Lung (tissue), 12 donors: ENCODE data around the gene AGAP1. TPM values are rescaled to one million over a fixed set of nuclear protein-coding genes. Genes with fewer than 3 reads are reported as not detected.
A peak's percentile ranks its signal among the peaks of the same experiment; 100 is the strongest.

Experiments used
- ATAC-seq: fragments of 200-7000 bp; cut with Tn5 transposase; one replicate; pipeline ENCODE4 v1.9.1; 2020; ENCODE audit warnings: moderate number of reproducible peaks; ENCODE audit not compliant: insufficient read depth, low FRiP score
- DNase-seq, 3 donors: peaks; one replicate each; pipeline ENCODE4 v3.0.0-alpha.2; 2013 to 2017
- H3K27ac ChIP-seq, 2 donors: one replicate each; pipeline ENCODE4 v1.5.1; 2013; ENCODE audit warnings: mild to moderate bottlenecking in 2 of 2, moderate library complexity in 2 of 2, control low read depth in 1 of 2, inconsistent platforms in 1 of 2, low read depth in 1 of 2, low read length in 1 of 2
- H3K27me3 ChIP-seq, 3 donors: one replicate each; pipeline ENCODE4 v1.5.1; 2013; ENCODE audit warnings: low read length in 2 of 3; ENCODE audit not compliant: control insufficient read depth in 3 of 3, insufficient read depth in 3 of 3
- H3K36me3 ChIP-seq, 4 donors: one replicate each; pipeline ENCODE4 v1.5.1; 2013; ENCODE audit warnings: low read length in 4 of 4, mild to moderate bottlenecking in 1 of 4, moderate library complexity in 1 of 4; ENCODE audit not compliant: control insufficient read depth in 4 of 4, insufficient read depth in 4 of 4
- H3K4me1 ChIP-seq, 5 donors: one replicate each; pipeline ENCODE4 v1.5.1; 2013; ENCODE audit warnings: low read length in 5 of 5, mild to moderate bottlenecking in 2 of 5, moderate library complexity in 1 of 5; ENCODE audit not compliant: control insufficient read depth in 5 of 5, insufficient read depth in 5 of 5
- H3K4me3 ChIP-seq: one replicate; pipeline ENCODE4 v1.5.1; 2013; ENCODE audit warnings: mild to moderate bottlenecking, control low read depth, moderate library complexity
- H3K9ac ChIP-seq, 2 donors: one replicate each; pipeline ENCODE4 v1.5.1; 2013; ENCODE audit warnings: low read length in 2 of 2, control low read depth in 1 of 2; ENCODE audit not compliant: insufficient read depth in 1 of 2
- H3K9me3 ChIP-seq, 4 donors: one replicate each; pipeline ENCODE4 v1.5.1; 2013; ENCODE audit warnings: low read length in 3 of 4, mild to moderate bottlenecking in 1 of 4, moderate library complexity in 1 of 4; ENCODE audit not compliant: control insufficient read depth in 4 of 4, insufficient read depth in 3 of 4
- WGBS, 2 donors: extraction: QIAGEN DNeasy Blood & Tissue Kit; methylation state at CpG; one replicate each; pipeline ENCODE4 v1.1.7; 2013; 5-methylcytosine and 5-hydroxymethylcytosine counted together
- polyA plus RNA-seq, 2 donors: library from polyadenylated mRNA; stranded (reverse); fragments of 200-250 nt; gene quantifications; one replicate each; pipeline ENCODE4 v1.2.1, GENCODE V29; 2013
- total RNA-seq, 2 donors: library from RNA; depleted of rRNA in 1 of 2; stranded (reverse); fragments of >200 nt in 1 of 2; gene quantifications; one replicate each; pipeline ENCODE4 v1.2.1, GENCODE V29; 2014 to 2021
- TF ChIP-seq, protein P1 (sequence below): IDR thresholded peaks from 2 replicates; pipeline ENCODE4 v1.5.1; 2012; ENCODE audit warnings: mild to moderate bottlenecking; ENCODE audit errors: control extremely low read depth, extremely low read depth
- donor health status: control.
- donor health status: control.
- donor health status: Bipolar disorder and iron deficiency.
- donor health status: healthy.
- donor health status: DM: yes; HTN: yes; CAD: no.

AGAP1 gene
- total and polyA plus RNA-seq, 4 donors, result 6.6 to 39.4 (median 20.2) TPM

DNA sequence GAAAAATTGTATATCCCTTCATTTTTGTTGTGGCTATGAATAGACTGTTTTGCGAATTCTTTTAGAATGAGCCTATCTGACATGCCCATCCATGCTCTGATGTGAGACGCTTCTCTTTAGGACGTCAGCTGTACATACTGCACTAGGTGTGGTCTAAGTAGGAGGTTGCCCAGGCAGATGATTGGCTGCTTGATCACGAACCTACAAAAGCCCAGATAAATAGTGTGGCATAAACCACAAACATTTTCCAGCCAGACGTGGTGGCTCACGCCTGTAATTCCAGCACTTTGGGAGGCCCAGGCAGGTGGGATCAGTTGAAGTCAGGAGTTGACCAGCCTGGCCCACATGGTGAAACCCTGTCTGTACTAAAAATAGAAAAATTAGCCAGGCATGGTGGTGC, 251.8 kb downstream of the AGAP1 start:
- no peaks in the 10 kb centered on the region for H3K27me3 ChIP-seq
- H3K4me3 ChIP-seq, result no peak overlapping the region
- peaks cover 0 to 13% (median 5%) of the 10 kb centered on the region in 4 donors for H3K36me3 ChIP-seq
- DNase-seq (no peak), ATAC-seq (no peak)
- peaks cover 0 to 1% (median 0%) of the 10 kb centered on the region in 4 donors for H3K9me3 ChIP-seq
- TF ChIP-seq, protein P1, sequence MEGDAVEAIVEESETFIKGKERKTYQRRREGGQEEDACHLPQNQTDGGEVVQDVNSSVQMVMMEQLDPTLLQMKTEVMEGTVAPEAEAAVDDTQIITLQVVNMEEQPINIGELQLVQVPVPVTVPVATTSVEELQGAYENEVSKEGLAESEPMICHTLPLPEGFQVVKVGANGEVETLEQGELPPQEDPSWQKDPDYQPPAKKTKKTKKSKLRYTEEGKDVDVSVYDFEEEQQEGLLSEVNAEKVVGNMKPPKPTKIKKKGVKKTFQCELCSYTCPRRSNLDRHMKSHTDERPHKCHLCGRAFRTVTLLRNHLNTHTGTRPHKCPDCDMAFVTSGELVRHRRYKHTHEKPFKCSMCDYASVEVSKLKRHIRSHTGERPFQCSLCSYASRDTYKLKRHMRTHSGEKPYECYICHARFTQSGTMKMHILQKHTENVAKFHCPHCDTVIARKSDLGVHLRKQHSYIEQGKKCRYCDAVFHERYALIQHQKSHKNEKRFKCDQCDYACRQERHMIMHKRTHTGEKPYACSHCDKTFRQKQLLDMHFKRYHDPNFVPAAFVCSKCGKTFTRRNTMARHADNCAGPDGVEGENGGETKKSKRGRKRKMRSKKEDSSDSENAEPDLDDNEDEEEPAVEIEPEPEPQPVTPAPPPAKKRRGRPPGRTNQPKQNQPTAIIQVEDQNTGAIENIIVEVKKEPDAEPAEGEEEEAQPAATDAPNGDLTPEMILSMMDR, result no peak
- H3K9ac ChIP-seq, result no peak overlapping the region
- no peak overlapping the region for H3K27ac ChIP-seq
- peaks cover 0 to 3% (median 0%) of the 10 kb centered on the region in 5 donors for H3K4me1 ChIP-seq
- WGBS, 2 donors, result 92 to 96% methylated on average over 6 of the region's 6 CpGs

DNA sequence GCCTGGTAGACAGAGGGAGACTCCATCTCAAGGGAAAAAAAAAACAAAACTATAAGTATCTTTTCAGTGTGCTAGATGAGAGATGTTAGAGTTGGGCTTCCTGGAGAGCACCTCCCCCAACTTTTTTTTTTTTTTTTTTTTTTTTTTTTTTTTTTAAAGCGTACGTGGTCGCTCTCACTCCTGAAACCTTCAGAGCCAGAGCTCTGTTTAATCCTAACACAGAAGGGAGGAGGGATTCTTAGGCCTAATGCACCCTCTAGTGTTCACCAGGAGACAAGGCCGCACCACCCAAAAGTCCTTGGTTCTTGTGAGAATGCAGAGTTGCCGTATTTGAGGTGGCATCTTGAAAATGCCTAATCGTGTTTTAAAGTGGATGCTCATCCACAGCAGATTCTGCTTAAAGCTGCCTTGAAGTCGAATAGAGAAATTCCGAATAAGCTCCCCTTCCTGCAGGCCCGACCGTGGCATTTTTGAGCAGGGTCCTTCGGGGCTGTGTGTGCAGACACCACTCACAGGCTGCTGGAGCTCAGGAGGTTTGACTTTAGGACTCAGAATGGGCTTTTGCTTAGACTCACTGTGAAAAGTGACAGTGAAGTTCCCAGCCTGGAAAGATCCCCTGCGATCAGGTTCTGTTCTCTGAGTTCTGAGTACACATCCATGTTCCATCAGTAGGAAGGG, 252.6 kb downstream of the AGAP1 start:
- no peak overlapping the region for H3K9ac ChIP-seq
- peaks cover 0 to 1% (median 0%) of the 10 kb centered on the region in 4 donors for H3K9me3 ChIP-seq
- ATAC-seq (peak; percentile 85), DNase-seq (peak; percentile 77 to 93 (median 88))
- no peak overlapping the region for H3K4me3 ChIP-seq
- H3K27me3 ChIP-seq, result no peaks in the 10 kb centered on the region
- H3K36me3 ChIP-seq, result peaks cover 0 to 14% (median 6%) of the 10 kb centered on the region in 4 donors
- peaks cover 0 to 1% (median 0%) of the 10 kb centered on the region in 5 donors for H3K4me1 ChIP-seq
- WGBS, 2 donors, result 40 to 49% methylated on average over 12 of the region's 12 CpGs
- TF ChIP-seq, protein P1, result peak; percentile 65
- H3K27ac ChIP-seq, result no peak overlapping the region

DNA sequence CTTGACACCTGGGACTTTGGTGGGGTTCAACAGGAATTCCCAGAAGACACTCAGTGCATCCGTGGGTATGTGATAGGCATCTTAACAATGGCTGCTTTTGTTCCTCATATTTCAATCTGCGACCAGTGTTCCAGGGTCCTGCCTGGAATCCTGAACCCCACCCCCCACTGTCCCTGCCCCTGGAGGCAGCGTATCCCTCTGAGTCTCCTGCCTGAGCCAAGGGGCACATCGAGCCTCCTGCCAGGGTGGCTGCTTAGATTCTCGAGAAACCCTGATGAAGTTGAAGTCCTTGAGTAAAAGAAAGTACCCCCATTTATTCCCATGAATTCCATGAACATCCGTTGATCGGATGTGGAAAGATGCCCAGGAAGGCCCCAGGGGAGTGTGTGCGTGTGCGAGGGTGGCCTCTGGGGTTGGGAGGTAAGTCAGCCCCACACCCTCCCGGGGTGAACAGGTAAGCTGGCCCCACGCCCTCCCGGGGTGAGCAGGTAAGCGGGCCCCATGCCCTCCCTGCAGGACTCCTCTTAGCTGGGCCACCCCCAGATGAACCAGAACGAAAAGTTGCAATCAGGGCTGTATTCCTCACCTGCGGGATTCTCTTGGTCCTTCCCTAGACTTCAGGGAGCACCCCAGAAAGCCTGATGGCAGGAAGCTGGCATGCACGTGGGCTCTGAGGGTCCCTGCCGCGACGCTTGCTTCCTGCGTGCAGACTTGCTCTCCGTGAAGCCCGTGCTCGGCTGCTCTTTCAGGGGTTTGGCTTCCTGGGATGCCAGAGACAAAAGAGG, 253.3 kb downstream of the AGAP1 start:
- H3K9ac ChIP-seq, result no peak overlapping the region
- TF ChIP-seq, protein P1, result no peak
- peaks cover 0 to 14% (median 8%) of the 10 kb centered on the region in 4 donors for H3K36me3 ChIP-seq
- peaks cover 0 to 1% (median 0%) of the 10 kb centered on the region in 4 donors for H3K9me3 ChIP-seq
- DNase-seq (no peak), ATAC-seq (no peak)
- WGBS, 2 donors, result 89 to 90% methylated on average over 23 of the region's 23 CpGs
- no peaks in the 10 kb centered on the region for H3K27me3 ChIP-seq
- H3K4me3 ChIP-seq, result no peak overlapping the region
- H3K4me1 ChIP-seq, result peaks cover 0 to 1% (median 0%) of the 10 kb centered on the region in 5 donors
- no peak overlapping the region for H3K27ac ChIP-seq
